RWPE1 (cell line): ENCODE results near the gene MYO9B.
"Not testable (repeated sequence)": the region's sequence is repeated elsewhere in the genome, so short reads cannot be mapped to it uniquely, and the experiment has no call there.

Source experiments
- CTCF ChIA-PET: fragments of 350-600 bp; sonication (Branson Sonifier 250); formaldehyde crosslinking; extraction: SDS; loops from one replicate; lab custom pipeline; 2021; lab: Yijun Ruan, JAX
- POLR2A ChIA-PET: fragments of 400-600 bp; formaldehyde crosslinking; extraction: SDS; loops from one replicate; lab custom pipeline; 2020; ENCODE audit warnings: antibody characterized with exemption; ENCODE audit not compliant: low non-redundant PET; lab: Yijun Ruan, JAX
- DNase-seq: peaks from one replicate; pipeline ENCODE4 v3.0.0; 2012; ENCODE audit warnings: low spot score
- H3K27ac ChIP-seq: fragments of 450-650 bp; 2 replicates; pipeline ENCODE4 v1.5.1; 2017
- CTCF ChIP-seq: fragments of 450-650 bp; conservative IDR thresholded peaks from 2 replicates; pipeline ENCODE4 v1.5.1; 2017; ENCODE audit warnings: low read depth, mild to moderate bottlenecking

Gene MYO9B

GRCh38 chr19:17136021-17136420, 60.4 kb downstream of the MYO9B start:
- no peak for TF ChIP-seq CTCF
- DNase-seq = no peak
- peak overlapping the region; percentile 95 for H3K27ac ChIP-seq
- ChIA-PET CTCF (interaction anchor here (0.5 kb wide), 1 partner anchor 128 kb away, joined by 4 read pairs; no protein-coding TSS in a partner anchor), POLR2A (no interaction called here)

- CTCF ChIA-PET = interaction anchor here (0.5 kb wide), 1 partner anchor 127 kb away, joined by 4 read pairs; no protein-coding TSS in a partner anchor
- no peak for TF ChIP-seq CTCF
- no peak for DNase-seq
- H3K27ac ChIP-seq = peak overlapping the region; percentile 95
- POLR2A ChIA-PET = no interaction called here
These were observed 61.0 kb downstream of the MYO9B start for GRCh38 chr19:17136617-17137016.

GRCh38 chr19:17137417-17137816, 61.8 kb downstream of the MYO9B start:
- ChIA-PET POLR2A (interaction anchor here (0.6 kb wide), 1 partner anchor 593 kb away, joined by 3 read pairs; no protein-coding TSS in a partner anchor), CTCF (no interaction called here)
- no peak for TF ChIP-seq CTCF
- no peak for DNase-seq
- peak overlapping the region; percentile 95 for H3K27ac ChIP-seq

GRCh38 chr19:17138052-17138846, 62.7 kb downstream of the MYO9B start:
- H3K27ac ChIP-seq, CTCF ChIA-PET, DNase-seq, POLR2A ChIA-PET: not testable (repeated sequence)

GRCh38 chr19:17138937-17139598, 63.5 kb downstream of the MYO9B start:
- no peak for DNase-seq
- no peak for TF ChIP-seq CTCF
- ChIA-PET POLR2A (no interaction called here), CTCF (no interaction called here)
- H3K27ac ChIP-seq = no peak overlapping the region

GRCh38 chr19:17144771-17145170, 69.2 kb downstream of the MYO9B start:
- POLR2A ChIA-PET, DNase-seq, CTCF ChIA-PET: not testable (repeated sequence)

GRCh38 chr19:17145546-17146497, 70.2 kb downstream of the MYO9B start:
- no peak overlapping the region; the same call in 1 of the 2 replicates for H3K27ac ChIP-seq
- CTCF ChIA-PET = interaction anchor here (0.7 kb wide), 1 partner anchor 266 kb away, joined by 4 read pairs; no protein-coding TSS in a partner anchor
- DNase-seq = no peak
- no peak for TF ChIP-seq CTCF
- POLR2A ChIA-PET = interaction anchor here (0.6 kb wide), 1 partner anchor 29 kb away, joined by 3 read pairs; no protein-coding TSS in a partner anchor

More at GRCh38 chr19:17144771-17145170, 69.2 kb downstream of the MYO9B start:
- H3K27ac ChIP-seq = peak overlapping the region; percentile 16; the same call in 1 of the 2 replicates
